ENCODE measurements around the gene CBFA2T3.

CBFA2T3 gene

GRCh38 chr16:88886845-88887521 is 90.0 kb downstream of the CBFA2T3 start:
- TF ChIP-seq TAF1 (IDR thresholded peaks at IDR 0.05; ENCODE audit: low read depth) (no peak), CREB1 (IDR thresholded peaks at IDR 0.05; ENCODE audit: low read depth) (no peak), TEAD4 (IDR thresholded peaks at IDR 0.05) (no peak), MAX (IDR thresholded peaks at IDR 0.05) (no peak), RAD21 (IDR thresholded peaks at IDR 0.05; ENCODE audit: low read depth) (no peak), CEBPB (IDR thresholded peaks at IDR 0.05) (no peak), REST (IDR thresholded peaks at IDR 0.05; ENCODE audit: low read depth) (no peak), ZBTB7A (IDR thresholded peaks at IDR 0.05; ENCODE audit: low read depth) (no peak), EGR1 (IDR thresholded peaks at IDR 0.05) (no peak), TCF12 (IDR thresholded peaks at IDR 0.05; ENCODE audit: low read depth) (no peak), FOXM1 (IDR thresholded peaks at IDR 0.05; ENCODE audit: borderline replicate concordance, low read depth) (no peak), EP300 (IDR thresholded peaks at IDR 0.05; ENCODE audit: borderline replicate concordance) (no peak), NFIC (IDR thresholded peaks at IDR 0.05) (no peak), USF1 (IDR thresholded peaks at IDR 0.05) (no peak), YY1 (IDR thresholded peaks at IDR 0.05; ENCODE audit: low read depth) (no peak)

GRCh38 chr16:88886420-88886844 is 90.6 kb downstream of the CBFA2T3 start:
- TF ChIP-seq MAX (IDR thresholded peaks at IDR 0.05) (no peak), USF1 (IDR thresholded peaks at IDR 0.05) (peak; percentile 37; the same call in 1 of the 2 replicates)

- TF ChIP-seq ZBTB7A (IDR thresholded peaks at IDR 0.05; ENCODE audit: low read depth): no peak
- no peak for TF ChIP-seq FOXM1 (IDR thresholded peaks at IDR 0.05; ENCODE audit: borderline replicate concordance, low read depth)
- TF ChIP-seq TCF12 (IDR thresholded peaks at IDR 0.05; ENCODE audit: low read depth): no peak
- no peak for TF ChIP-seq USF1 (IDR thresholded peaks at IDR 0.05)
- TF ChIP-seq TEAD4 (IDR thresholded peaks at IDR 0.05): no peak
- TF ChIP-seq NFIC (IDR thresholded peaks at IDR 0.05): no peak
- TF ChIP-seq YY1 (IDR thresholded peaks at IDR 0.05; ENCODE audit: low read depth): no peak
- TF ChIP-seq EGR1 (IDR thresholded peaks at IDR 0.05): no peak
- TF ChIP-seq RAD21 (IDR thresholded peaks at IDR 0.05; ENCODE audit: low read depth): no peak
- TF ChIP-seq CREB1 (IDR thresholded peaks at IDR 0.05; ENCODE audit: low read depth): no peak
- TF ChIP-seq CEBPB (IDR thresholded peaks at IDR 0.05): no peak
- no peak for TF ChIP-seq EP300 (IDR thresholded peaks at IDR 0.05; ENCODE audit: borderline replicate concordance)
- no peak for TF ChIP-seq REST (IDR thresholded peaks at IDR 0.05; ENCODE audit: low read depth)
- no peak for TF ChIP-seq TAF1 (IDR thresholded peaks at IDR 0.05; ENCODE audit: low read depth)
- TF ChIP-seq MAX (IDR thresholded peaks at IDR 0.05): no peak
These were observed 91.2 kb downstream of the CBFA2T3 start for GRCh38 chr16:88885693-88886280.

GRCh38 chr16:88884569-88885271 is 92.3 kb downstream of the CBFA2T3 start:
- no peak for TF ChIP-seq USF1 (IDR thresholded peaks at IDR 0.05)

- TF ChIP-seq CEBPB (IDR thresholded peaks at IDR 0.05) (no peak), TCF12 (IDR thresholded peaks at IDR 0.05; ENCODE audit: low read depth) (no peak), NFIC (IDR thresholded peaks at IDR 0.05) (no peak), REST (IDR thresholded peaks at IDR 0.05; ENCODE audit: low read depth) (no peak), RAD21 (IDR thresholded peaks at IDR 0.05; ENCODE audit: low read depth) (no peak)
These were observed 93.1 kb downstream of the CBFA2T3 start for GRCh38 chr16:88883946-88884345.
